Spleen (tissue), 7 donors: Measurements from ENCODE around the gene TLR8.

ENCODE experiments used
- CTCF ChIP-seq, 11 experiments: fragments of 200-600 bp in 7 of 11; fragments of 450-650 bp in 4 of 11; sonication (generic) in 4 of 11; IDR thresholded peaks in 8 of 11; conservative IDR thresholded peaks in 3 of 11; 1 replicate in 7 of 11; 2 replicates in 4 of 11; pipeline versions ENCODE4 v1.4.0 to v1.8.0; 2016 to 2021; ENCODE audit warnings: antibody characterized with exemption in 11 of 11, inconsistent platforms in 4 of 11, mild to moderate bottlenecking in 1 of 11
- POLR2A ChIP-seq, 3 donors: fragments of 450-650 bp; IDR thresholded peaks; one replicate each; pipeline ENCODE4 v1.5.1; 2017; ENCODE audit warnings: antibody characterized with exemption in 3 of 3, mild to moderate bottlenecking in 1 of 3
- donor health status: DM: no; HTN: no; CAD: no; lungs with moderate emphysema.
- donor health status: DM: no; HTN: no; CAD: no.
- donor health status: DM: no; HTN: no; CAD: no.

GRCh38 chrX:12946406-12946805, 40.0 kb downstream of the TLR8 start:
- TF ChIP-seq CTCF (IDR thresholded peaks at IDR 0.05 in 8 of 11, conservative IDR thresholded peaks at IDR 0.05 in 3 of 11) (no peak), POLR2A (IDR thresholded peaks at IDR 0.05) (no peak)
